ENCODE results near the gene SMAD3. TPM values are rescaled to one million over a fixed set of nuclear protein-coding genes. Genes with fewer than 3 reads are reported as not detected.

SMAD3 gene
- total RNA-seq, 1 donor from 2014 or later, result 12.5 TPM

- H3K27me3 Mint-ChIP-seq (ENCODE audit: insufficient read depth, low read depth), result peaks cover 7% of the 10 kb centered on the region
- no peak for DNase-seq (ENCODE audit: low spot score)
- H3K4me1 ChIP-seq, result no peaks in the 10 kb centered on the region
- H3K79me2 ChIP-seq (ENCODE audit: low read depth), result no peaks in the 10 kb centered on the region
- no peak overlapping the region for H3K4me3 ChIP-seq
- TF ChIP-seq EZH2 (IDR thresholded peaks at IDR 0.05), result no peak
- no peak for TF ChIP-seq EZH2phosphoT487 (IDR thresholded peaks at IDR 0.05)
- TF ChIP-seq CTCF (IDR thresholded peaks at IDR 0.05), result no peak
- H2AFZ ChIP-seq (replicated peaks), result no peak overlapping the region
- H3K4me1 Mint-ChIP-seq, result peaks cover 30% of the 10 kb centered on the region
- H3K36me3 Mint-ChIP-seq, result no peaks in the 10 kb centered on the region
- no peaks in the 10 kb centered on the region for H3K27me3 ChIP-seq
- H3K27ac Mint-ChIP-seq, result no peak overlapping the region
- H3K4me2 ChIP-seq, result no peak overlapping the region
- H3K36me3 ChIP-seq, result no peaks in the 10 kb centered on the region
- H3K27ac ChIP-seq, result no peak overlapping the region
- H3K9me3 Mint-ChIP-seq, result no peaks in the 10 kb centered on the region
- no peaks in the 10 kb centered on the region for H3F3A ChIP-seq (ENCODE audit: low read depth)
- no peak overlapping the region for H3K4me3 Mint-ChIP-seq
- no peaks in the 10 kb centered on the region for H4K20me1 ChIP-seq (ENCODE audit: low read depth)
- H3K9me3 ChIP-seq (ENCODE audit: low read depth), result no peaks in the 10 kb centered on the region
- no peak overlapping the region for H3K9ac ChIP-seq
Measured at GRCh38 chr15:67051088-67052045, 14.0 kb upstream of the SMAD3 start.

DNA sequence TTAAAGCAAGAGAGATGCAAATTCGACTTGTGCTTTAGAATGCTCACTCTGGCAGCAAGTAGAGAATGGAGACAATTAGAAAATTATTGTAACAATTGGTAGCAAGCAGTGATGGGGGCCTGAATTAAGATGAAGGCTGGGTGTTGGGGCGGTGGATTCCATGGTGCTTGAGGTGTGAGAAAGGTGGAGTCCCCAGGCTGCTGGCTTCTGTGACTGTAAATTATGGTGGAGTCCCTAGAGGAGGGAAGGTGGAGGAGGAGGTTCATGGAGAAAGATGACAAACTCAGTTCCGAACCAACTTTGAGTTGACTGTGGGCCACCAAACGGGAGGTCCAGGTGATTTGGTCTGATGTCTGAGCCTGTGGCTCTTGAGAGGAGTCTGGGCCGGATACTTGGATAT, 10.7 kb upstream of the SMAD3 start:
- Histone ChIP-seq H3K9me3 (ENCODE audit: low read depth) (no peaks in the 10 kb centered on the region), H3K4me3 (no peak overlapping the region), H3K79me2 (ENCODE audit: low read depth) (no peaks in the 10 kb centered on the region), H3K4me2 (no peak overlapping the region), H3K27ac (no peak overlapping the region), H3K9ac (no peak overlapping the region), H3K4me1 (no peaks in the 10 kb centered on the region), H3F3A (ENCODE audit: low read depth) (no peaks in the 10 kb centered on the region), H2AFZ (replicated peaks) (no peak overlapping the region), H4K20me1 (ENCODE audit: low read depth) (no peaks in the 10 kb centered on the region), H3K36me3 (no peaks in the 10 kb centered on the region), H3K27me3 (no peaks in the 10 kb centered on the region)
- Mint-ChIP-seq H3K27me3 (ENCODE audit: insufficient read depth, low read depth) (no peaks in the 10 kb centered on the region), H3K27ac (no peak overlapping the region), H3K9me3 (no peaks in the 10 kb centered on the region), H3K36me3 (no peaks in the 10 kb centered on the region), H3K4me3 (no peak overlapping the region), H3K4me1 (peaks cover 28% of the 10 kb centered on the region)
- TF ChIP-seq CTCF (IDR thresholded peaks at IDR 0.05) (no peak), EZH2 (IDR thresholded peaks at IDR 0.05) (no peak), EZH2phosphoT487 (IDR thresholded peaks at IDR 0.05) (no peak)
- DNase-seq (ENCODE audit: low spot score), result no peak

GRCh38 chr15:67059127-67059553, 6.3 kb upstream of the SMAD3 start:
- TF ChIP-seq CTCF (IDR thresholded peaks at IDR 0.05) (no peak), EZH2 (IDR thresholded peaks at IDR 0.05) (no peak), EZH2phosphoT487 (IDR thresholded peaks at IDR 0.05) (no peak)
- H3K4me1 ChIP-seq, result peaks cover 9% of the 10 kb centered on the region
- H3K79me2 ChIP-seq (ENCODE audit: low read depth), result no peaks in the 10 kb centered on the region
- Mint-ChIP-seq H3K4me1 (peaks cover 26% of the 10 kb centered on the region), H3K9me3 (no peaks in the 10 kb centered on the region), H3K27ac (no peak overlapping the region), H3K27me3 (ENCODE audit: insufficient read depth, low read depth) (peaks cover 12% of the 10 kb centered on the region), H3K4me3 (no peak overlapping the region), H3K36me3 (no peaks in the 10 kb centered on the region)
- no peak overlapping the region for H3K4me3 ChIP-seq
- no peak overlapping the region for H3K27ac ChIP-seq
- H3F3A ChIP-seq (ENCODE audit: low read depth), result peaks cover 12% of the 10 kb centered on the region
- no peak overlapping the region for H3K4me2 ChIP-seq
- no peak overlapping the region for H2AFZ ChIP-seq (replicated peaks)
- H4K20me1 ChIP-seq (ENCODE audit: low read depth), result no peaks in the 10 kb centered on the region
- no peak overlapping the region for H3K9ac ChIP-seq
- H3K9me3 ChIP-seq (ENCODE audit: low read depth), result no peaks in the 10 kb centered on the region
- no peaks in the 10 kb centered on the region for H3K36me3 ChIP-seq
- DNase-seq (ENCODE audit: low spot score), result no peak
- peaks cover 32% of the 10 kb centered on the region for H3K27me3 ChIP-seq
